Suppressor macrophage treated with lipopolysaccharide for 4 hours (primary cell): ENCODE measurements around the gene IL10RB.

ENCODE experiments used
- DNase-seq: peaks from one replicate; pipeline ENCODE4 v3.0.0-alpha.2; 2020

The IL10RB gene

DNA sequence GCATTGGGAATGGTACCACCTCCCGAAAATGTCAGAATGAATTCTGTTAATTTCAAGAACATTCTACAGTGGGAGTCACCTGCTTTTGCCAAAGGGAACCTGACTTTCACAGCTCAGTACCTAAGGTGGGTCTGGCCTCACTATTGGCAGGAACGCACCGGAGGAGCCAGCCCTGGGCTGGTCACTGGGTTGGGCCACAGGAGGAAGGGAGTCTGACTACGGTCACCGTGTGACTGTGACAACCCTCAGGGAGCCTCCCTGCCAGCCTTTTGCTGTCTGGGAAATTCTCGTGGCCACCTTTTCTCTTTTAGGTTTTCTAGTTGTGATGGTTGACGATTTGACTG, 2.2 kb downstream of the IL10RB start:
- peak; percentile 56 for DNase-seq

DNA sequence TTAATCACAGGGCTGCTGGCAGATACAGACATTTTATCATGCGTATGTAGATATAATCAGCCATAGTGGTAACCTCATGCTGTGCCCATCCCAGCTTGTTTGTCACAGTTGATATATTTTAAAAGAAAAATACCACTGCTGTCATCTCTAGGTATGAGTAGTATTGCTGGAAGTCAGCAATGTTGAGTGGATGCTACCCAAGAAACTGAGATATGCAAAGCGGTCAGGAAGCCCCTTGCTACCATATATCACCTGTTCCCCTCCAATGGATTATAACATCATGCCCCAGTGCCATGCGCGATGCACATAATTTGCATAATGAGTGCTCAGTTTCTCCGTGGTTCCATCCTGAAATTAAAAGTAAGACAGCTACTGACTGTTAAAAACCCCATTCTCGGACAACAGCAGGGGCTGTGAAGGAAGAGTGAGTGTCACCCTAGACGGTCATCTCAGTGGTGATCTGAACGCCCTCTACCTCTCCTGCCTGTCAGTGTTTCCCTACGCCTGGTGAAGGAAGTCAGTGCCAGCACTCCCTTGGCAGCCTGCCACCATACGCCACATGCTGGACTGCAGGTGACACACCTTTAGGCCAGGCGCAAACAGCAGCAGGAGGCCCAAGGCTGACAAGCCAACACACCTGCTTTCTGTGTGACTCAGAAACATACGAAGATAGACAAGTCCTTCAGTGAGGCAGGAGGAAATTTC, 2.7 kb downstream of the IL10RB start:
- DNase-seq: no peak

DNA sequence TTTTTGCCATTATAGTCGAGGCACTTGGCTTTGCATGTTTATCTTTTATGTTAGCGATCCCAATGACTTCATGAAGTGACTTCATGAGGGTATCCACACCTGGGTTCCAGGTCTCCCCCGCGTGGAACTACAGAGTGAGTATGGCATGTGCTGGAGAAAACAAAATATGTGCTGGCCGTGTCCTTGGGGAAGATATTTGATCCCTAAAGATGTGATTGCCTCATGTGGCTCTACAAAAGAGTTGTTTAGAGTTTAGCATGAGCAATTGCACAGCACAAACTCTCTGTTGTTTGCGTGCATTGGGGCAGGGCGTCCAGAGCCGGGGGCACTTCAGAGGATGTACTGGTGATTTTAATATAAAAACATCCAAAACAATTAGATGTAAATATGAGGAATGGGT, 4.8 kb downstream of the IL10RB start:
- no peak for DNase-seq

DNA sequence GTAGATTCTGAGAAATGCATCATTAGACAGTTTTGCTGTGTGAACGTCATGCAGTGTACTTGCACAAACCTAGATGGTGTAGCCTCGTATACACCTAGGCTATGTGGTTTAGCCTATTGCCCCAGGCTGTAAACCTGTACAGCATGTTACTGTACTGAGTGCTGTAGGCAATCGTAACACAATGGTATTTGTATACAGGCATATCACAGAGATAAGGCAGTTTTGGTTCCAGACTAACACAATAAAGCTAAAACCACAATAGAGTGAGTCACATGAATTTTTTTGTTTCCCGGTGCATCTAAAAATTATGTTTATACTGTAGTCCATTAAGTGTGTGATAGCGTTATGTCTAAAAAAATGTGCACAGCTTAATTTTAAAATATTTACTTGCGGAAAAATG, 6.9 kb downstream of the IL10RB start:
- DNase-seq: no peak

DNA sequence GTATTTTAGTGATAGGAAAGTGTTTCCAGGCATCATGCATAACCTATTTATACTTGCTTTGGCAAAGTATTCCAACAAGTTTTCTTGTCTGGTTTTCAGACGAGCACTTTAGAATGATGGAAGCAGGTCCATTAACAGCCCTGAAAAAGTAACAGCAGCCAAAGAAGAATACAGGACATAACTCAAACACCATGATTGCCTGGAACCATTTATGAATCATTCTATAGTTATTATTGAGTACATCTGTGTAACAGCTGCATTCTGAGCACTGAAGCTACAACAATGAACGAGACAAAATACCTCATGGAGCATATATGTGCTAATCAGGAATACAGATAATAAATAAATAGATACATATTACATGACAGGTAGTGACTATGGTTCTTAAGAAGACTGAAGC, 12.6 kb downstream of the IL10RB start:
- DNase-seq: no peak

DNA sequence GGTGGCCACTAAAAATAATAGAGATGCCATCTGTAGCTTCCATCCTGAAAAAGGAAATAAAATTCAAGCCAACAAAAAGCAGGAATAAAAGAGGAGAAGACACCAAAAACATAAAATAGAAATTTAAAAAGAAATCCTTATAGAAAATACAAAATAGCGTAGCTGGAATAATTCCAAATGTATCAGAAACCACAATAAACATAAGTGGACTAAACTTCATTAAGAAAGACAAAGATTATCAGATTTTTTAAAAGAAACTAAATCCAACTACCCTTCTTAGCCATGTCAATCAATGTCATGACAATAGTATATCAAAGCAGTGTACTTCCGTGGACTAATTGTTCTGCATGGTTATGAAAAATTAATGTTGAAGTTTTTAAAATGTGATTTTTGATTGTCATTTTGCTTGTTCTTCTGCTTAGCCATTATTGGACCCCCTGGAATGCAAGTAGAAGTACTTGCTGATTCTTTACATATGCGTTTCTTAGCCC, 13.2 kb downstream of the IL10RB start:
- no peak for DNase-seq

- DNase-seq: no peak
Measured at GRCh38 chr21:33281096-33281652, 15.0 kb downstream of the IL10RB start.

GRCh38 chr21:33283203-33283602, 17.0 kb downstream of the IL10RB start:
- no peak for DNase-seq

DNA sequence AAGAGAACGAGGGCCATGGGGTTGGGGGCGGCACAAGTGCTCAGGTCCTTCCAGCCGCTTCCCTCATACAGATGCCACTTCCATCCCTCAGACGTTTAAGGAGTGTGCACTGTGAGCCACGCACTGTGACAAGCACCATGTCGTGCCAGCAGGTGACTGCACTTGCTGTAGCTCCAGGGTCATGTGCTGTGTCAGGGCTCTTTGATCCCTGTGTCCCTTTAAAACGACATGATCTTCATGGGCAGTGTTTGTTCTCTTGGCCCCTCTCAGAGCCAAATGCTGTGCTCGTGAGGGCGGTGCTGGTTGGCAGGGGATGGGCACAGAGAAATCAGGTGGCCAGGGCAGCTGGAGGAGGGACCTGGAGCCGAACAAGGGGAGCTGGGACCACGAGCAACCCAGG, 19.9 kb downstream of the IL10RB start:
- DNase-seq: no peak

GRCh38 chr21:33286600-33287456, 20.7 kb downstream of the IL10RB start:
- peak; percentile 22 for DNase-seq

DNA sequence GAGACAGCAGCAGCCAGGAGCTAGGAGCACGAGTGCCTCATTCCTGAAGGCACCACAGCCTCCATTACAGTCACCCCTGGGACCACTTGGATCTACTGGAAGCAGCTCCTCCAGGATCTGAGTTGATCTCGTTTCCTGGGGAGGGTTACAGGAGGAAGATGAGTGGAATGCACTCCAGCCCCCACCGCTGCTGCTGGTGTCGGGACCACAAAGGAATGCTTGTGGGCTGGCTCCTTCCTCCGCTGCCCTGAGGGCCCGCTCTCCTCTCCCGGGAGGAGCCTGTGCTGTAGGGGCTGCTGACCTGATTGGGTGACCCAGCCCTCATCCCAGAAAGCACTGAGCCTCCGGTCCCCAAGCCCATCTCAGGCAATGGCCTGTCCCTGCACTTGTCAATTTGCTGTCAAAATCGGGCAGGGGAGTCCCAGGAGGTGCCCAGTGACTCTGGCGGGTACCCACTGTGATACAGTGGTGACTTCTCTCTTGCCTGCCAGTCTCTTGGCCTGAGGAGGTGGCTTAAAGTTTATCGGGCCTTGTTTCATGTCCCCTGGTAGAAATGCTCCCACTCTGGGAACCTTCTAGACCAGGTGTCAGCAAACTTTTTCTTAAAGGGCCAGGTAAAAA, 23.1 kb downstream of the IL10RB start:
- DNase-seq: no peak

GRCh38 chr21:33290441-33290840, 24.3 kb downstream of the IL10RB start:
- DNase-seq: no peak

DNA sequence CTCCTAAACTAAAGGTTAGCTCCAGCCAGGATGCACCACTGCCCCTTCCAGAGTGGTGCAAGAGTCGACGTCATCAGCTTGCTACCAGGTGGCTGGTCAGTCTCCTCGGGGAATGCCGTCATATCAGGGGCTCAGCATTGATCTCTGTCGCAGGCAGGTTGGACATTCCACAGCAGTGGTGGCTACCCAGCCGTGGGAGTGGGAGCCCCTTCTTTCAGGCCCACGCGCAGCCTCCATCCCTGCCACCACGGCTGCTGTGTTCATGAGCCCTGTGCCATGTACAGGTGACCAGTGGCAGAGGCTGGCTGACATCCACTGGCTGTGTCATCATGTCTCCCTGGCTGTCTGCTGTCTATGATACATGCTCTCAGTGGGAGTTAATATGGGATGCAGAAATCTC, 25.5 kb downstream of the IL10RB start:
- no peak for DNase-seq

- no peak for DNase-seq
Measured at GRCh38 chr21:33292724-33293123, 26.6 kb downstream of the IL10RB start.

- DNase-seq: no peak
Measured at GRCh38 chr21:33293136-33293535, 27.0 kb downstream of the IL10RB start.

GRCh38 chr21:33293811-33294216, 27.6 kb downstream of the IL10RB start:
- no peak for DNase-seq

DNA sequence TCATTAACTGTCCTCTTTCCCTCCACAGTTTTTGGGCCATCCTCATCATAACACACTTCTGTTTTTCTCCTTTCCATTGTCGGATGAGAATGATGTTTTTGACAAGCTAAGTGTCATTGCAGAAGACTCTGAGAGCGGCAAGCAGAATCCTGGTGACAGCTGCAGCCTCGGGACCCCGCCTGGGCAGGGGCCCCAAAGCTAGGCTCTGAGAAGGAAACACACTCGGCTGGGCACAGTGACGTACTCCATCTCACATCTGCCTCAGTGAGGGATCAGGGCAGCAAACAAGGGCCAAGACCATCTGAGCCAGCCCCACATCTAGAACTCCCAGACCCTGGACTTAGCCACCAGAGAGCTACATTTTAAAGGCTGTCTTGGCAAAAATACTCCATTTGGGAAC, 30.0 kb downstream of the IL10RB start:
- DNase-seq: no peak

DNA sequence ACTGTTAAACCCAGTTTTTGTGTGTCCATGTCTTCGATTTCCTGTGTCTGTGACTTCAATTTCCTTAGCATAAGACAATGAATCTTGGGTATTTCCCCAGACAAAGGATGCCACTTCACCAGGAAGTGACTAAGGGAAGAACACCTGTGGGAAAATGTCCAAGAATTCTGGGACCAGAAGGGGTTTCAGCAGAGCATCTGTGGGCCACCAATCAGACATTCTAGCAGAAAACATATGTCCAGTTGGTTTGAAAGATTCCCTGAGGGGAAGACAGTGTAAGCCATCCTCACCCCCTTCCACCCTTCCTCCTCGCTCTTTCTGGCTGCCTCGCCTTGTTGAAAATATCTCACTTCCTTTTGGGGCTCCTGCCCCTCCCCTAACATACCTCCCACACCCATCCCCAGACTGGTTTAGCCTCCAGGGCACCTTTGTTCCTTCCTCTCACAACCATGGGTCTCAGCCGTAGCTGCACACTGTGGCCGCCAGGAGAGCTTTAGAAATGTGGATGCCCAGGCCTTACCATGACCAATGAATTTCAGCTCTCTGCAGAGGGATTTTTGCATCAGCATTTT, 33.1 kb downstream of the IL10RB start:
- DNase-seq: peak; percentile 67

- DNase-seq: peak; percentile 95
Measured at GRCh38 chr21:33300701-33301631, 34.8 kb downstream of the IL10RB start.

GRCh38 chr21:33301632-33302002, 35.5 kb downstream of the IL10RB start:
- DNase-seq: no peak

- DNase-seq: peak; percentile 93
Measured at GRCh38 chr21:33302055-33302454, 35.9 kb downstream of the IL10RB start.

- no peak for DNase-seq
Measured at GRCh38 chr21:33302796-33303195, 36.6 kb downstream of the IL10RB start.
